Bronchial epithelial cell (primary cell): ENCODE measurements around the gene NALF2. TPM values are rescaled to one million over a fixed set of nuclear protein-coding genes. Genes with fewer than 3 reads are reported as not detected.

Experiments used
- DNase-seq: peaks from one replicate; pipeline ENCODE4 v3.0.0-alpha.2; 2010; ENCODE audit warnings: low read depth
- FAIRE-seq: peaks from 2 replicates; lab custom pipeline; 2011; peaks lifted over from hg19 to GRCh38; lab: Jason Lieb, UNC
- H3K27me3 ChIP-seq: 2 replicates; pipeline ENCODE4 v1.5.1; 2011; ENCODE audit warnings: low read length; ENCODE audit not compliant: control insufficient read depth, insufficient read depth
- H3K36me3 ChIP-seq: 2 replicates; pipeline ENCODE4 v1.5.1; 2011; ENCODE audit warnings: low read length; ENCODE audit not compliant: control insufficient read depth, insufficient read depth
- H3K4me3 ChIP-seq: 2 replicates; pipeline ENCODE4 v1.5.1; 2011; ENCODE audit warnings: mild to moderate bottlenecking, low read depth, low read length, control low read depth
- total RNA-seq: library from RNA; depleted of rRNA; stranded (reverse); fragments of >200 nt; gene quantifications from 2 replicates; pipeline ENCODE4 v1.2.1, GENCODE V29; 2014
- TF ChIP-seq, protein P1 (sequence below): IDR thresholded peaks from 2 replicates; pipeline ENCODE4 v1.5.1; 2011; ENCODE audit warnings: mild to moderate bottlenecking, moderate library complexity, low read length, control low read depth, inconsistent platforms; ENCODE audit not compliant: insufficient read depth, severe bottlenecking

The NALF2 gene
- total RNA-seq, 1 donor from 2014 or later: 0.79 TPM

DNA sequence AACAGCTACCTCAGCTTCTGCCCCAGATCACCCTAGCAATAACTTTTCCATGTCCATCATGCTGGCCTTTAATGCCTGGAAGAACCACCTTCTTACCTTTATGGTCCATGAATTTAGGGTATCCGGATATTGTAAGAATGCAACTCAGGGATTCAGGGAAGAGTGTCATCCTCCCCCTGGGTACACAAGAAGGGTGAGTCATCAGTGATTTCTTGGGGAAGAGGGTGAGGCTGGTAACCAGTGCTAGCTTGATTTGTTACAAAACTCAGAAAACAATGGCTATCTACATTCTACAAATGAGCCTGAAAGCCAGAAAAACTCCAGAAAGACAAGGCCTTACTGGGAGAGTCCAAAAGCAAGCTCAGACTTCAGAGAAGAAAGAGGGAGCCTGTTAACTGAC is 10.4 kb upstream of the NALF2 start:
- DNase-seq: peak; percentile 66
- FAIRE-seq: peak; percentile 36
- Histone ChIP-seq H3K27me3 (no peaks in the 10 kb centered on the region), H3K36me3 (no peaks in the 10 kb centered on the region), H3K4me3 (no peak overlapping the region)
- TF ChIP-seq, protein P1, sequence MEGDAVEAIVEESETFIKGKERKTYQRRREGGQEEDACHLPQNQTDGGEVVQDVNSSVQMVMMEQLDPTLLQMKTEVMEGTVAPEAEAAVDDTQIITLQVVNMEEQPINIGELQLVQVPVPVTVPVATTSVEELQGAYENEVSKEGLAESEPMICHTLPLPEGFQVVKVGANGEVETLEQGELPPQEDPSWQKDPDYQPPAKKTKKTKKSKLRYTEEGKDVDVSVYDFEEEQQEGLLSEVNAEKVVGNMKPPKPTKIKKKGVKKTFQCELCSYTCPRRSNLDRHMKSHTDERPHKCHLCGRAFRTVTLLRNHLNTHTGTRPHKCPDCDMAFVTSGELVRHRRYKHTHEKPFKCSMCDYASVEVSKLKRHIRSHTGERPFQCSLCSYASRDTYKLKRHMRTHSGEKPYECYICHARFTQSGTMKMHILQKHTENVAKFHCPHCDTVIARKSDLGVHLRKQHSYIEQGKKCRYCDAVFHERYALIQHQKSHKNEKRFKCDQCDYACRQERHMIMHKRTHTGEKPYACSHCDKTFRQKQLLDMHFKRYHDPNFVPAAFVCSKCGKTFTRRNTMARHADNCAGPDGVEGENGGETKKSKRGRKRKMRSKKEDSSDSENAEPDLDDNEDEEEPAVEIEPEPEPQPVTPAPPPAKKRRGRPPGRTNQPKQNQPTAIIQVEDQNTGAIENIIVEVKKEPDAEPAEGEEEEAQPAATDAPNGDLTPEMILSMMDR: no peak

DNA sequence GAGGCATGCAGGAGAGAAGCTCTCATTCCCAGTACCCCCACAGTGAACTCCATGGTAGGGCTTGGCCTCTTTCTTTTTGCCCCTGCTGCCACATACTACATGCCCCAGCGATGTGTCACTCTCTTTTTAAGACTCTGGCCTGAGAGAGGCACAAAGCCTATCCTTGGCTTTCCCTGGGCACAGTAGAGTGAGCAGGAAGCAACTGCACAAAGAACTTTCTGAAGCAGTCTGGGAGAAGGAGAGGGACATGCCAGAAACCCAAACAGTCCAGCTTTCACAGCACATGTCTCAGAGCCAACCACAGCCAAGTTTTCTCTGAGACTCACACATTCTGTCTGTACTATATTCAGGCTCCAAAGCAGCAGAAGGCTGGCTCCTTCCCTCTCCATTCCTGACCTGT is 7.9 kb upstream of the NALF2 start:
- no peaks in the 10 kb centered on the region for H3K27me3 ChIP-seq
- H3K4me3 ChIP-seq: no peak overlapping the region
- no peak for DNase-seq
- TF ChIP-seq, protein P1: no peak
- H3K36me3 ChIP-seq: no peaks in the 10 kb centered on the region
- FAIRE-seq: no peak

DNA sequence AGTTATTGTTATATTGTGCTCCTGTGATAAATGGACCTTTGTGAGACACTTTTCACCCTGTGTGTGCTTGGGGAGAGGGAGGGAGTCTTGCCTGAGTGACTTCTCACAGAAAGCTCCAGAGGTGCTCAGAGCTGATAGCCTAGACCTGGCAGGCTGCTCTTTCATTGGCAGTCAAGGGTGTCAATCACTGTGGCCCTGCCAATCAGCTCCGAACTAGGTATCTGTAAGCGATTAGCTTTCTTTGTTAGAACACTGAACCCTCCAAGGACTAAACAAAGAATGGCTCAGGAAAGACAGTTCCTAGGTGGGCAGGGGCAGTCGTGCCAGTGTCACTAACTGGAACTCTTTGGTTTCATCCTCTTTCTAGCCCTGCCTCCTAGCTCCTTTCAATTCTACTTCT is 2.7 kb upstream of the NALF2 start:
- no peak for FAIRE-seq

DNA sequence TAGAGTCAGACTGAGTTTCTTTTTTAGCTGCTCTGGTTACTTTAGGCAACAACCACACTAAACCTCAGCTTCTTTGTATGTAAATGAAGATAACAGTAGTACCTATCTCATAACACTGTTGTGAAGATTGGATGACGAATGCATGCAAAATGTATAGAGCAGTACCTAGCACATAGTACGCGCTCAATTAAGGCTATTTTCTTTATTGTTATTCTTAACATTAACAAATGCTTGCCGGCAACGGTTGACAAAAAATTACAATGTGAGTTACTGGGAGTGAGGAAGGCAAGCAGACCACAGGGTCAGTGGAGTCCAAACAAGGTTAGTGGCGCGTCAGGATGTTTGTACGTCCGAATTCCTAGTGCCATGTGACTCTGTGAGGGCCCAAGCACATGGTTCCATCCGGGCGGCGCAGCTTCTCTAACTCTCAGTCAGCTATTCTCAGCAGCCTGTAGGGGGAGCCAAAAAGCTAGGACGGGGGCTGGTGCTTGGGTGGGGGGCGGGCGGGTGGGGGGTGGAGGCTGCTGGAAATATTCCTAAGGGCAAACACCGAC is 821 bp upstream of the NALF2 start:
- TF ChIP-seq, protein P1: peak; percentile 27
- DNase-seq (no peak), FAIRE-seq (no peak)
- H3K27me3 ChIP-seq: no peaks in the 10 kb centered on the region
- H3K4me3 ChIP-seq: no peak overlapping the region
- H3K36me3 ChIP-seq: no peaks in the 10 kb centered on the region

More for the DNA sequence above, 2.7 kb upstream of the NALF2 start:
- no peaks in the 10 kb centered on the region for H3K27me3 ChIP-seq
- TF ChIP-seq, protein P1: no peak
- no peak overlapping the region for H3K4me3 ChIP-seq
- H3K36me3 ChIP-seq: no peaks in the 10 kb centered on the region
- no peak for DNase-seq

DNA sequence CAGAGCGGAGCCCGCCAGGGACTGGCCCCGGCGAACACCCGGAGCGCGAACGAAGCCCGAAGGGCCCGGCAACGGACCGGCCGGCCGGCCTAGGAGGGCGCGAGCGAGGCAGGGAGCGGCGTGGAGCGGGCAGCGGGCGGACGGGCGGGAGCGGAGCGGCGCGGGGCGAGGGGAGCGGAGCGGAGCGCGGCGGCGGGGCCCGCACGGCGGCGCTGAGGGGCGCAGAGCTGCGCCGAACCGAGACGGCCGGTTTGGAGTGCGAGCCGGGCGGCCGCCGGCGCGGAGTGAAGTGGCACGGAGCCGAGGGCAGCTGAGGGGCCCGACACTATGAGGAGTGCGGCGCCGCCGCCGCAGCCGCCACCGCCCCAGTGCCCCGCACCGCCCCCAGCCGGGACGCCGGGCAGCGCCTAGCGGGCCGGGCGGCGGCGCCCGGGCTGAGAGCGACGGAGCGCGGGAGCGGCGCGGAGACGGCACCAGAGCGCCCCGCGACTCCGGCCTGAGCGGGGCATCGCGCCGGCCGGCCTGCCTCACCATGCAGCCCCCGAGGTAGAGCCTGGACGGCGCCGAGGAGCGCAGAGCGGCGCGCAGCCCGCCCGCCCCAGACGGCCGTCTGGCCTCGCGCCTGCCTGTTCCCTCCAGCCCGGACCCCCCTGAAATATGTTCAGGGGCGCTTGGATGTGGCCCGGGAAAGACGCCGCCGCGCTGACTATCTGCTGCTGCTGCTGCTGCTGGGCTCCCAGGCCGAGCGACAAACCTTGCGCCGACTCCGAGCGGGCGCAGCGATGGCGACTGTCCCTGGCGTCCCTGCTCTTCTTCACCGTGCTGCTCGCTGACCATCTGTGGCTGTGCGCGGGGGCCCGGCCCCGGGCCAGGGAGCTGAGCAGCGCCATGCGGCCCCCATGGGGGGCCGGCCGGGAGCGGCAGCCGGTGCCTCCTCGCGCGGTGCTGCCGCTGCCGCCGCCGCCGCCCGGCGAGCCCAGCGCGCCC is 793 bp downstream of the NALF2 start:
- FAIRE-seq (no peak), DNase-seq (no peak)
- TF ChIP-seq, protein P1: no peak
- no peaks in the 10 kb centered on the region for H3K36me3 ChIP-seq
- no peaks in the 10 kb centered on the region for H3K27me3 ChIP-seq
- H3K4me3 ChIP-seq: peak overlapping the region; percentile 52
